ENCODE measurements around the gene TUT1. TPM values are rescaled to one million over a fixed set of nuclear protein-coding genes. Genes with fewer than 3 reads are reported as not detected.

The TUT1 gene
- total RNA-seq, 2 donors from 2014 or later, result 26.6 to 30.6 TPM

- Histone ChIP-seq H3K27ac (peak overlapping the region; percentile 91 to 93), H3K27me3 (replicated peaks; ENCODE audit: insufficient read depth) (no peaks in the 10 kb centered on the region), H3K36me3 (peaks cover 3 to 7% of the 10 kb centered on the region in 2 donors), H3K4me3 (no peak overlapping the region), H3K9me3 (no peaks in the 10 kb centered on the region), H3K4me1 (replicated peaks) (peaks cover 47% of the 10 kb centered on the region)
- peak; percentile 87 for DNase-seq (ENCODE audit: low spot score)
- TF ChIP-seq CTCF (IDR thresholded peaks at IDR 0.05), result peak in 1 of 4 experiments; percentile 22
- peak; percentile 14 for TF ChIP-seq POLR2A (IDR thresholded peaks at IDR 0.05)
- TF ChIP-seq POLR2AphosphoS5 (IDR thresholded peaks at IDR 0.05), result peak; percentile 66
- 9% methylated on average over 14 of the region's 14 CpGs for WGBS
- intact Hi-C loops (cut with DNase I), result no loop called here
These were observed 35.0 kb downstream of the TUT1 start for GRCh38 chr11:62556108-62556874.

- Histone ChIP-seq H3K4me3 (no peak overlapping the region), H3K27me3 (replicated peaks; ENCODE audit: insufficient read depth) (no peaks in the 10 kb centered on the region), H3K9me3 (no peaks in the 10 kb centered on the region), H3K27ac (peak overlapping the region; percentile 91 to 93), H3K4me1 (replicated peaks) (peaks cover 47% of the 10 kb centered on the region), H3K36me3 (peaks cover 3 to 7% of the 10 kb centered on the region in 2 donors)
- DNase-seq (ENCODE audit: low spot score), result peak; percentile 48
- WGBS, result 6% methylated on average over 4 of the region's 4 CpGs
- intact Hi-C loops (cut with DNase I), result no loop called here
- no peak for TF ChIP-seq POLR2A (IDR thresholded peaks at IDR 0.05)
- TF ChIP-seq CTCF (IDR thresholded peaks at IDR 0.05), result peak in 1 of 4 experiments; percentile 6
These were observed 35.7 kb downstream of the TUT1 start for GRCh38 chr11:62555464-62556107.

GRCh38 chr11:62554387-62555167 is 36.7 kb downstream of the TUT1 start:
- intact Hi-C loops (cut with DNase I), result no loop called here

GRCh38 chr11:62553839-62554361 is 37.4 kb downstream of the TUT1 start:
- intact Hi-C loops (cut with DNase I), result no loop called here

More at GRCh38 chr11:62554387-62555167, 36.7 kb downstream of the TUT1 start:
- no peaks in the 10 kb centered on the region for H3K27me3 ChIP-seq (replicated peaks; ENCODE audit: insufficient read depth)
- peaks cover 48% of the 10 kb centered on the region for H3K4me1 ChIP-seq (replicated peaks)
- peaks cover under 1 to 2% of the 10 kb centered on the region in 2 donors for H3K36me3 ChIP-seq
- H3K4me3 ChIP-seq, result no peak overlapping the region
- WGBS, result 65% methylated on average over 7 of the region's 7 CpGs
- peak; percentile 35 for TF ChIP-seq POLR2AphosphoS5 (IDR thresholded peaks at IDR 0.05)
- no peak for TF ChIP-seq CTCF (IDR thresholded peaks at IDR 0.05)
- DNase-seq (ENCODE audit: low spot score), result peak; percentile 80
- peak overlapping the region; percentile 91 to 93 for H3K27ac ChIP-seq
- H3K9me3 ChIP-seq, result no peaks in the 10 kb centered on the region

More at GRCh38 chr11:62553839-62554361, 37.4 kb downstream of the TUT1 start:
- no peak for DNase-seq (ENCODE audit: low spot score)
- peaks cover 54% of the 10 kb centered on the region for H3K4me1 ChIP-seq (replicated peaks)
- TF ChIP-seq CTCF (IDR thresholded peaks at IDR 0.05), result no peak
- TF ChIP-seq POLR2A (IDR thresholded peaks at IDR 0.05), result no peak
- no peak for TF ChIP-seq POLR2AphosphoS5 (IDR thresholded peaks at IDR 0.05)
- H3K4me3 ChIP-seq, result no peak overlapping the region
- H3K36me3 ChIP-seq, result no peaks in the 10 kb centered on the region
- no peaks in the 10 kb centered on the region for H3K27me3 ChIP-seq (replicated peaks; ENCODE audit: insufficient read depth)
- peak overlapping the region; percentile 91 to 93 for H3K27ac ChIP-seq
- no peaks in the 10 kb centered on the region for H3K9me3 ChIP-seq
- WGBS, result 63% methylated on average over 8 of the region's 8 CpGs

Data from prostate gland (tissue), 2 donors.